HAP-1 (cell line): Measurements from ENCODE around the gene TP53I13.
A peak's percentile ranks its signal among the peaks of the same experiment; 100 is the strongest.
"Not testable (repeated sequence)": the region's sequence is repeated elsewhere in the genome, so short reads cannot be mapped to it uniquely, and the experiment has no call there.

Experiments used
- DNase-seq, 2 experiments: peaks; one replicate each; pipeline ENCODE4 v3.0.0-alpha.2; 2016 to 2020; ENCODE audit warnings: low spot score in 2 of 2
- H3K27me3 ChIP-seq: fragments of 250-450 bp; sonication (Bioruptor Pico); 2 replicates; pipeline ENCODE4 v1.5.1; 2020; ENCODE audit warnings: low read depth, mild to moderate bottlenecking, moderate library complexity
- H3K36me3 ChIP-seq: fragments of 250-450 bp; sonication (Bioruptor Pico); replicated peaks from 2 replicates; pipeline ENCODE4 v1.5.1; 2020; ENCODE audit warnings: mild to moderate bottlenecking
- H3K4me1 ChIP-seq: fragments of 250-450 bp; sonication (Bioruptor Pico); 2 replicates; pipeline ENCODE4 v1.5.1; 2020; ENCODE audit warnings: mild to moderate bottlenecking
- H3K4me3 ChIP-seq: fragments of 250-450 bp; sonication (Bioruptor Pico); 2 replicates; pipeline ENCODE4 v1.5.1; 2020; ENCODE audit warnings: mild to moderate bottlenecking, moderate library complexity
- H3K9me3 ChIP-seq: fragments of 250-450 bp; sonication (Bioruptor Pico); 2 replicates; pipeline ENCODE4 v1.5.1; 2020; ENCODE audit warnings: mild to moderate bottlenecking, moderate library complexity
- in situ Hi-C: fragments of 300-500 bp; cut with MboI; formaldehyde crosslinking; loops from 3 replicates; pipeline ENCODE4 v1.14.3; 2020; ENCODE audit warnings: low sequenced_read_pairs, inconsistent platforms, mixed read lengths

The TP53I13 gene, protein sequence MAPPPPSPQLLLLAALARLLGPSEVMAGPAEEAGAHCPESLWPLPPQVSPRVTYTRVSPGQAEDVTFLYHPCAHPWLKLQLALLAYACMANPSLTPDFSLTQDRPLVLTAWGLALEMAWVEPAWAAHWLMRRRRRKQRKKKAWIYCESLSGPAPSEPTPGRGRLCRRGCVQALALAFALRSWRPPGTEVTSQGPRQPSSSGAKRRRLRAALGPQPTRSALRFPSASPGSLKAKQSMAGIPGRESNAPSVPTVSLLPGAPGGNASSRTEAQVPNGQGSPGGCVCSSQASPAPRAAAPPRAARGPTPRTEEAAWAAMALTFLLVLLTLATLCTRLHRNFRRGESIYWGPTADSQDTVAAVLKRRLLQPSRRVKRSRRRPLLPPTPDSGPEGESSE

DNA sequence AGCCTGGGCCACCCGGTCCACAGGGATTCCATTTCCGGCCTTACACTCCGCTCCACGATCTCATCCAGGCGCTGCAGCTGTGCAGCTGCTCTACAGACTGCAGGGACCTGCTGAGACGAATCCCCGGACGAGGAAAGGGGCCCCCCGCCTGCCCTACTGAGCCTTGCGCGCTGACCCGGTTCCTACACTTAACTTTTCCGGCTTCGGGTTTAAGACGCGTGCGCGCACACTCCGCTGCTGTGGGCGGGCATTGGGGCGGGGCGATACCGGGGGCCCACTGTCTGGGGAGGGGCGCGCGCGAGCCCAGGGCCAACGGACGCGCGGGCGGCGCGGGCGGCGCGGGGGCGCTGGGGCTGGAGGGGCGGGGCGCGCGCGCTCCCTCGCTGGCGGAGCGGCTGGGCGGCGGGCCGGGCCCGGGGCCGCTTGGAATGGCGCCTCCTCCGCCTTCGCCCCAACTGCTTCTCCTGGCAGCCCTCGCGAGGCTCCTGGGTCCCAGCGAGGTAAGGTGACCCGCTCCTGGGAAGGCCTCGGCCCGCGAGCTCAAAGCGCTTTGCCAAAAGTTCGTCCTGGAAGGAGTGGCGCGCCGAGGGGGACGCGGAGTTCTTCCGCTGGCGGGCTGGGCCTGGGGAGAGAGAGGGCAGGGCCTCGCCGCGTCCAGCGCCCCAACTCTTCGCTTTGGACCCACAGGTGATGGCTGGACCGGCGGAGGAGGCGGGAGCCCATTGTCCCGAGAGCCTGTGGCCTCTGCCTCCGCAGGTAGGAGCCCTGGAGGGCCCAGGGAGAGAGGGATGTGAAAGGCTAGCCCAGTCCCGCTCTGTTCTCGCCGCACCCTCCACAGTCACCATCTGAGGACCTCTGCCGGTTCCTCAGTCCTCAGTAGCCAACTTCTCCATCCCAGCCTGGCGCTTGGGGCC, at the start of gene TP53I13:
TSS of gene TP53I13 (plus strand) at position 371 of the 914 bp plus-strand sequence. CDS start at position 429, 58 bp downstream.
- peak within 1 kb of the TSS; percentile 56 for H3K4me3 ChIP-seq
- DNase-seq = peak; percentile 82 to 96
- in situ Hi-C loops = loop anchor here (5.0 kb wide), 1 partner anchor 49 kb away; no protein-coding TSS in a partner anchor
- H3K36me3 ChIP-seq = peaks cover 19% of the 10 kb centered on the region
- peaks cover 12% of the 10 kb centered on the region for H3K4me1 ChIP-seq
- no peaks in the 10 kb centered on the region for H3K9me3 ChIP-seq
- no peaks in the 10 kb centered on the region for H3K27me3 ChIP-seq

DNA sequence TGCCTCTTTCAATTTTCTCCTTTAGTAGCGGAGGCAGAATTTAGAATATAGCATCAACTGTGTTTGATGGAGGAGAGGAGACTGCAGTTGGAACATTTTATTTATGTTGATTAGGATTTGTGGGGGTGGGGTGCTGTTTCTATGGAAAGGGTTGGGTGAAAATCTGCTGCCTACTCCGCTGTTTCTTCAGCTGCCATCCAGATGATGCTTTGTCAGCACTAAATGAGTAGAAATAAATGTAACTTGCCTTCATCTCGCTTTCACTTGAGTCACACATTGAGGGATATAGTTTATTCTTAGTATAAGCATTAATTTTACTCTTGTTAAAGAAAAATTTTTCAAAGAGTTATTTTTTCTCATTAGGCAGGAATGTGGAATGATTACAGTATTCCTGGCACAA, 43.8 kb upstream of the TP53I13 start:
- Histone ChIP-seq H3K27me3 (no peaks in the 10 kb centered on the region), H3K36me3 (peaks cover 28% of the 10 kb centered on the region), H3K9me3 (no peaks in the 10 kb centered on the region), H3K4me1 (no peaks in the 10 kb centered on the region), H3K4me3 (no peak overlapping the region)
- in situ Hi-C loops = no loop called here
- DNase-seq = no peak

DNA sequence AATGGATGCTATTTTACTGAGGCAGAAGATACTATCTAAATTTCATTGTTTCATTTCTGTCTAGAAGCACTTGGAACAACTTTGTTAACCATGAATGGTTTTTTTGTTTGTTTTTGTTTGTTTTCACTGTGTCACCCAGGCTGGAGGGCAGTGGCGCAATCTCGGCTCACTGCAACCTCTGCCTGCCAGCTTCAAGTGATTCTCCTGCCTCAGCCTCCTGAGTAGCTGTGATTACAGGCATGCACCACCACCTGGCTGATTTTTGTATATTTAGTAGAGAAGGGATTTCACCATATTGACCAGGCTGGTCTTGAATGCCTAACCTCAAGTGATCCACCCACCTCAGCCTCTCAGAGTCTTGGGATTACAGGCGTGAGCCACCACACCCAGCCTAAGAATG, 42.2 kb upstream of the TP53I13 start:
- Histone ChIP-seq H3K9me3 (no peaks in the 10 kb centered on the region), H3K4me1 (no peaks in the 10 kb centered on the region), H3K36me3 (peaks cover 36% of the 10 kb centered on the region), H3K4me3 (no peak overlapping the region), H3K27me3 (no peaks in the 10 kb centered on the region)
- DNase-seq = no peak
- in situ Hi-C loops = no loop called here

DNA sequence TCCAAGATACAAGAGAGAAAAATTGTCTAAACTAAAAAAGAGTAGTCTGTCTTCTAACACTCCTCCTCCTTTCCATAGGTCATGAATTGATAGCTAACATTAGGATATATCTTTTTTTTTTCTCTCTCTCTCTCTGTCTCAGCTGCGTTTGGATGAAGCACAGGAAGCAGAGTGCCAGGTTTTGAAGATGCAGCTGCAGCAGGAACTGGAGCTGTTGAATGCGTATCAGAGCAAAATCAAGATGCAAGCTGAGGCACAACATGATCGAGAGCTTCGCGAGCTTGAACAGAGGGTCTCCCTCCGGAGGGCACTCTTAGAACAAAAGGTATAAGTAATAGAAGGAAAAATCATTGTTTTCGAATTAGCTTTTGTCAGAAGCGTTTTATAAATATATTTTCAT, 34.5 kb upstream of the TP53I13 start:
- Histone ChIP-seq H3K4me3 (no peak overlapping the region), H3K4me1 (no peaks in the 10 kb centered on the region), H3K27me3 (no peaks in the 10 kb centered on the region), H3K9me3 (no peaks in the 10 kb centered on the region), H3K36me3 (peaks cover 61% of the 10 kb centered on the region)
- no peak for DNase-seq
- in situ Hi-C loops = loop anchor here (10.0 kb wide), 1 partner anchor 159 kb away; no protein-coding TSS in a partner anchor

DNA sequence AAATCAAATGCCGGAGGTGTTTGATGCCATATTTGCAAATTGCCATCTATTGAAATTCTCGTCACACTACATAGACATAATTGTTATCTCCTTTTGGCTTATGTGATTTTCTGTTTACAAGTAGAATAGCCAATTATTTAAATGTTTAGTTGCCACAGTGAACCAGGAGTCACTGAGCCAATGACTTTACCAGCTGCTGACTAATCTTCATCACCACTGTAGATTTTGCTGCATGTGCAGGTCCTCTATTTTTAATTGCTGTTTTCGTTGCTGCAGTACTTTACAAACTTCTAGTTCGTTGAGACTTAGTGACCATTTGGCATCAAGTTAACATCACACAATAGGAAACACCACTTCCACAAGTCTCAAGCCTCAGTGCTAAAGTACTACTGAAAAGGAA, 24.4 kb upstream of the TP53I13 start:
- no peak overlapping the region for H3K4me3 ChIP-seq
- 0 out of 2 replicates have a peak, but pooled peaks cover 2% of the 10 kb centered on the region for H3K4me1 ChIP-seq
- H3K27me3 ChIP-seq = no peaks in the 10 kb centered on the region
- no peaks in the 10 kb centered on the region for H3K9me3 ChIP-seq
- H3K36me3 ChIP-seq = peaks cover 18% of the 10 kb centered on the region
- in situ Hi-C loops = no loop called here
- DNase-seq = no peak

DNA sequence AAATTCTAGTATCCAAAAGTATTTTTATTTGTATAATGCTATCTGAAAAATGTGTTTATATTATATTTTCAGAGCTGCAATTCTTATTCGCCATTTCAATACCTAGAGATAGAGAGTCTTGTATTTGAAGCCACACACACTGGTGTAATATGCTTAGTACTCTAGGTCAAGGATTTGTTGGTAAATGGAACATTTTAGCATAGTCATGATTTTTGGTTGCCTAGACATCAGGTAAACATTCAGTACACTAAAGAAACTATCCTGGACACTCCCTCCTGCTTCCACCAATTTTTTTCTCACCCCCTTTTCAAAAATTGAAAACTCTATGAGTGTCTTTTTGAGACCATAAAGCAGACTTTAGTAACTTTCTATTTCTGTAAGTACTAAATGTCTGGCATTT, 22.4 kb upstream of the TP53I13 start:
- no peaks in the 10 kb centered on the region for H3K9me3 ChIP-seq
- H3K36me3 ChIP-seq = peaks cover 18% of the 10 kb centered on the region
- no peak overlapping the region for H3K4me3 ChIP-seq
- in situ Hi-C loops = no loop called here
- H3K27me3 ChIP-seq = no peaks in the 10 kb centered on the region
- DNase-seq = no peak
- 0 out of 2 replicates have a peak, but pooled peaks cover 2% of the 10 kb centered on the region for H3K4me1 ChIP-seq

DNA sequence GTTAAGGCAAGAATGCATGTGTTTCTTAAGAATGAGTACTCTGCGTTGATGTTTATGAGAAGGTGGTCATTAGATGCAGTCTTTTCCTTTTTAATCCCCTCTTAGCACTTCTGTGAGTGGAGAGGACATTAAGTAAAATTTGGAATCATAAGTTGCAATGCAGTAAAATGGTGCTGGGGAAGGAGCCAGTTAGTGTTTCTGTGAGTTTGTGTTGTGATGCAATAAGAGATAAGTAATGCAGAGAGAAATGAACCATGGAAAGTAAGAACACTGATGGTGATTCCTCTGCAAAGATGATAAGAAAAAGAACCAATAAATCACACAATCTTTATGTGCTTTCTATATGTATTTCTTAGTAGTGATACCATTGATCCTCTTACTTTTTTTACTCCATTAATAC, 21.7 kb upstream of the TP53I13 start:
- no peak for DNase-seq
- Histone ChIP-seq H3K4me1 (0 out of 2 replicates have a peak, but pooled peaks cover 2% of the 10 kb centered on the region), H3K4me3 (no peak overlapping the region), H3K27me3 (no peaks in the 10 kb centered on the region), H3K9me3 (no peaks in the 10 kb centered on the region), H3K36me3 (peaks cover 18% of the 10 kb centered on the region)
- in situ Hi-C loops = no loop called here

DNA sequence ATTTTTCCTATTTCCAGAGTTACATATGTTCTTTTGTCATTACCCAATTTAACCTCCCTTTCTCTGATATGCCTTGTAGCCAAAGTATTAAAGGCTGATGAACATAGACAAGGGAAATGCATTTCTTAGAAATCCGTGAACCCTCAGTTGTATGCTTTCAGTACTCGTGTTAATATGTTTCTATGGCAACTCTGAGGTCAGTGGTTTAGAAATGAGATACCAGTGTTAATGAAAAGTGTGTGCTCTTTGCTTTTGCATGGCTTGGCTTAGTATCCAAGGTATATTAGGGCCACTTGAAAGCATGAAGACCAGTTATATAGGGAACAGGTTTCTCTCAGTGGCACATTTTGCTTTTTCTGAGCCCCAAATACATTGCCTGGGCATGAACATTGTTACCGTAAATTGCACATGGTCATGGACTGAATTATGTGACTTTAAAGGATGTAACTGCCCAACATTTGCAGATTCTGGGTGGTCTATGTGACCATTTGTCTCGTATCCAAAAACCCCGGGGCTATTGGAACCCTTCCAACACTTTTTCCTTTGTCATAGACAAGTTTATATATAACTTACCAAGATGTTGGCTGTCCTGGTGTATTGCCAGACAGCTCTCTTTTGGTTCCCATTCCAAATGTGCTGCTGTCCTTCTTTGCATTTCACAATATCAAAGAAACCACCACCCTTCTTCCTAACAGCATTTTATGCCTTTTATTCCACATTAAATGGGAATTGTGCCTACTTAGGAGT, 19.2 kb upstream of the TP53I13 start:
- Histone ChIP-seq H3K36me3 (no peaks in the 10 kb centered on the region; the same call in 1 of the 2 replicates), H3K4me3 (no peak overlapping the region), H3K27me3 (no peaks in the 10 kb centered on the region), H3K4me1 (0 out of 2 replicates have a peak, but pooled peaks cover 2% of the 10 kb centered on the region), H3K9me3 (no peaks in the 10 kb centered on the region)
- in situ Hi-C loops = no loop called here
- peak; percentile 15 to 63 for DNase-seq

DNA sequence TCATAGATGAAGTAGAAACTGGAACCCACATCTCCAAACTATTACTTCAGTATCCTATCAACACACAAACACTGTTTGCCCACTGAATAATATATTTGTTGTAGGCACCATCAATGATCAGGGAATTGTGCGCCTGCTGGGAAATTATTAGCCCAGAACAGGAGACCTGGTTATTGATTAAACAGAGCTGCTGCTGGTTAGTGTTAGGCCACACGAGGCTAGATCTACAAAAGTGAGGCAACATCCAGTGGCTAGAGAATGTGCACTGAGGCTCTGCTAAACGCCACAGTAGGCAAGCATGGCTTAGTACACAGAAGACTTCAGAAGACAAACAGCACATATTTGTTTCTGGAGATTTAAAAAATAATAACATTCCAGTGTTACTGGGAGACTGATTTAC, 12.7 kb upstream of the TP53I13 start:
- H3K4me1 ChIP-seq = no peaks in the 10 kb centered on the region
- no peaks in the 10 kb centered on the region for H3K27me3 ChIP-seq
- in situ Hi-C loops = no loop called here
- no peak for DNase-seq
- no peaks in the 10 kb centered on the region for H3K36me3 ChIP-seq
- no peaks in the 10 kb centered on the region for H3K9me3 ChIP-seq
- no peak overlapping the region for H3K4me3 ChIP-seq

DNA sequence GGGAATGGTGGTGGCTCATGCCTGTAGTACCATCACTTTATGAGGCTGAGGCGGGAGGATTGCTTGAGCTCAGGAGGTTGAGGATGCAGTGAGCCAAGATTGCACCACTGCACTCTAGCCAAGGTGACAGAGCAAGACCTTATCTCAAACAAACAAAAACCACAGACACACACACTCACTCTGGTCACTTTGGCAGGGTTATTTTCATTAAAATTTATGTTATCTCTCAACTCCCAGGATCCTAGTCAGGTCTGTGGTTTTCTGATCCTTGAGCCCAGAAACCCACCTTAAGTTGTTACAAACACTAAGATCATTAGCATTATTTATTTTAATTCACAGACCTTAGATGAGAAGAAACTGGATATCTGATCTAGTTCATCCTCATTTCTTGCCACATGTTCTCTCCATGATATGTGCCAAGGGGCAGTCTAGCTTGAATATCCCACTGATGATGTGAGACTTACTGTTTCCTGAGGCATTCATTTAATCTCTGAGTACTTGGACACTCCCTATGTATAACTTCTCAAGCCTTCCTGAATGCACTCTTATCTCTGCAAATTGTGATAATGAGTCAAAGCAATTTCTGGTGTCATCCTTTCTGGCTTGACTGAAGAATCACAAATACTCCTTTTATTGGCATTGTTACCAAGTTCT, 11.3 kb upstream of the TP53I13 start:
- no peak overlapping the region for H3K4me3 ChIP-seq
- DNase-seq = no peak
- H3K27me3 ChIP-seq = no peaks in the 10 kb centered on the region
- H3K4me1 ChIP-seq = no peaks in the 10 kb centered on the region
- H3K36me3 ChIP-seq = peaks cover 10% of the 10 kb centered on the region
- H3K9me3 ChIP-seq = no peaks in the 10 kb centered on the region
- in situ Hi-C loops = no loop called here

DNA sequence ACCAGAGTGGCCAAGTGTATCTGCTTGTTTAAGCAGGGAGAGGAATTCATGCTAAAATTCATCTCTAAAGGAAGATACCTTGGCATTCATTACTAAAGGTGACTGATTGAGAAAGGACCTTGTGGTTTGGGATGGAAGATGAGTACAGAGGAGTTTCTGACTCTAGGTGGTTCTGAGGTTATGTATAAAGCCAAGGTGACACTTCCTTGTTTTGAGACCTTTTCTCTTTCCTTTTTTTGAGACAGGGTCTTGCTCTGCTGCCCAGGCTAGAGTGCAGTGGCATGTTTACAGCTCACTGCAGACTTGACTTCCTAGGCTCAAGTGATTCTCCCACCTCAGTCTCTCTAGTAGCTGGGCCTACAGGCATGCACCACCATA, 10.8 kb upstream of the TP53I13 start:
- H3K9me3 ChIP-seq = no peaks in the 10 kb centered on the region
- H3K27me3 ChIP-seq = no peaks in the 10 kb centered on the region
- no peak overlapping the region for H3K4me3 ChIP-seq
- in situ Hi-C loops = no loop called here
- no peak for DNase-seq
- peaks cover 14% of the 10 kb centered on the region for H3K36me3 ChIP-seq
- no peaks in the 10 kb centered on the region for H3K4me1 ChIP-seq

DNA sequence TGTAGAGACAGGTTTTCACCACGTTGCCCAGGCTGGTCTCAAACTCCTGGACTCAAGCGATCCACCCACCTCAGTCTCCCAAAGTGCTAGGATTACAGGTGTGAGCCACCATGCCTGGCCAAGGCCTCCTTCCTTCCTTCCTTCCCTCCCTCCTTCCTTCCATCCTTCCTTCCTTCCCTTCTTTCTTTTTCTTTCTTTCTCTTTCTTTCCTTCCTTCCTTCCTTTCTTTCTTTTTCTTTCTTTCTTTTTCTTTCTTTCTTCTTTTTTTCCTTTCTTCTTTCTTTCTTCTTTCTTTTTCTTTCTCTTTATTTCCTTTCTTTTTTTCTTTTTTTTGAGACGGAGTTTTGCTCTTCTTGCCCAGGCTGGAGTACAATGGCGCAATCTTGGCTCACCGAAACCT, 10.4 kb upstream of the TP53I13 start:
- H3K9me3 ChIP-seq, DNase-seq, H3K4me1 ChIP-seq, H3K27me3 ChIP-seq, H3K4me3 ChIP-seq, in situ Hi-C loops: not testable (repeated sequence)
- H3K36me3 ChIP-seq = peaks cover 17% of the 10 kb centered on the region

DNA sequence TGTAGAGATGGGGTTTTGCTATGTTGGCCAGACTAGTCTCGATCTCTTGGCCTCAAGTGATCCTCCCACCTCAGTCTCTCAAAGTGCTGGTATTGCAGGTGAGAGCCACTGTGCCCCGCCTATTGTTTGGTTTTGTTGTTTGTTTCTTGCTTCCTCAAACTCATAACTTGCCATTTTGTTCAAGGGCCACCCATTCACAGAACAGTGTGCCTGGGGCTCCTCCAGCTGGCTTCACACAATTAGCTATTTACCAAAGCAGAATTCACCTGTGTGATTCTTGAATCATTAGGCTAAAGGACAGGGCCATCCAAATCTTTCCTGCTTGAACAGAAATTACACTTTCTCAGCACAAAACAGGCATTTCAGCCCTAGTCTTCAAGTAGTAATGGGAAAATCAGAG, 8.9 kb upstream of the TP53I13 start:
- H3K27me3 ChIP-seq = no peaks in the 10 kb centered on the region
- in situ Hi-C loops = no loop called here
- no peaks in the 10 kb centered on the region for H3K9me3 ChIP-seq
- DNase-seq = no peak
- peaks cover 3% of the 10 kb centered on the region for H3K4me1 ChIP-seq
- H3K4me3 ChIP-seq = no peak overlapping the region
- peaks cover 22% of the 10 kb centered on the region for H3K36me3 ChIP-seq
